SK-N-SH treated with all-trans-retinoic acid at 6 μM for 48 hours (cell line): ENCODE data around the gene CAPRIN1.

ENCODE experiments used
- ATAC-seq: fragments of 200-7000 bp; cut with Tn5 transposase; 3 replicates; pipeline ENCODE4 v1.9.1; 2020; ENCODE audit warnings: mild to moderate bottlenecking, moderate library complexity
- ARNTL ChIP-seq: fragments of 450-650 bp; formaldehyde crosslinking; IDR thresholded peaks from 2 replicates; pipeline ENCODE4 v1.5.0; 2020; ENCODE audit warnings: low read depth, mild to moderate bottlenecking, moderate library complexity, borderline replicate concordance
- BACH2 ChIP-seq: fragments of 250-450 bp; sonication (Bioruptor Pico); IDR thresholded peaks from 2 replicates; pipeline ENCODE4 v1.9.0; 2021; ENCODE audit warnings: mild to moderate bottlenecking, borderline replicate concordance
- CREB5 ChIP-seq: fragments of 250-450 bp; sonication (Bioruptor Pico); IDR thresholded peaks from 2 replicates; pipeline ENCODE4 v1.5.1; 2020; ENCODE audit warnings: low read depth, mild to moderate bottlenecking, moderate library complexity
- CSDC2 ChIP-seq: fragments of 250-450 bp; sonication (Bioruptor Pico); IDR thresholded peaks from 2 replicates; pipeline ENCODE4 v1.5.0; 2020; ENCODE audit warnings: mild to moderate bottlenecking, moderate library complexity
- GLIS3 ChIP-seq: fragments of 250-450 bp; sonication (Bioruptor Pico); IDR thresholded peaks from 2 replicates; pipeline ENCODE4 v1.5.0; 2020; ENCODE audit warnings: mild to moderate bottlenecking, moderate library complexity
- ISL1 ChIP-seq: fragments of 250-450 bp; sonication (Bioruptor Pico); IDR thresholded peaks from 2 replicates; pipeline ENCODE4 v2.1.2; 2022; ENCODE audit warnings: mild to moderate bottlenecking, moderate library complexity
- OSR1 ChIP-seq: fragments of 250-450 bp; sonication (Bioruptor Pico); IDR thresholded peaks from 2 replicates; pipeline ENCODE4 v1.8.0; 2022; ENCODE audit warnings: moderate library complexity, mild to moderate bottlenecking, inconsistent platforms
- PPARA ChIP-seq: fragments of 250-450 bp; sonication (Bioruptor Pico); IDR thresholded peaks from 2 replicates; pipeline ENCODE4 v1.5.0; 2020; ENCODE audit warnings: mild to moderate bottlenecking, borderline replicate concordance
- RARB ChIP-seq: fragments of 250-450 bp; sonication (Bioruptor Pico); IDR thresholded peaks from 2 replicates; pipeline ENCODE4 v1.8.0; 2021; ENCODE audit warnings: mild to moderate bottlenecking, moderate library complexity
- SNAI2 ChIP-seq: fragments of 250-450 bp; sonication (Bioruptor Pico); IDR thresholded peaks from 2 replicates; pipeline ENCODE4 v1.5.0; 2020; ENCODE audit warnings: mild to moderate bottlenecking, moderate library complexity
- TOX ChIP-seq: fragments of 250-450 bp; sonication (Bioruptor Pico); IDR thresholded peaks from 2 replicates; pipeline ENCODE4 v1.8.0; 2021; ENCODE audit warnings: mild to moderate bottlenecking, moderate library complexity, borderline replicate concordance
- TSHZ2 ChIP-seq: fragments of 250-450 bp; sonication (Bioruptor Pico); IDR thresholded peaks from 2 replicates; pipeline ENCODE4 v1.5.0; 2020; ENCODE audit warnings: mild to moderate bottlenecking, moderate library complexity
- ZC3H10 ChIP-seq: fragments of 250-450 bp; sonication (Bioruptor Pico); IDR thresholded peaks from 2 replicates; pipeline ENCODE4 v1.5.1; 2021; ENCODE audit warnings: mild to moderate bottlenecking, moderate library complexity
- ZFP3 ChIP-seq: fragments of 250-450 bp; sonication (Bioruptor Pico); IDR thresholded peaks from 2 replicates; pipeline ENCODE4 v1.5.0; 2020; ENCODE audit warnings: mild to moderate bottlenecking, moderate library complexity
- ZFP30 ChIP-seq: fragments of 450-650 bp; formaldehyde crosslinking; IDR thresholded peaks from 2 replicates; pipeline ENCODE4 v1.5.0; 2022; ENCODE audit warnings: mild to moderate bottlenecking, moderate library complexity
- ZNF565 ChIP-seq: fragments of 450-650 bp; formaldehyde crosslinking; conservative IDR thresholded peaks from 2 replicates; pipeline ENCODE4 v1.5.0; 2020; ENCODE audit warnings: low read depth, mild to moderate bottlenecking, moderate library complexity
- ZNF70 ChIP-seq: fragments of 450-650 bp; formaldehyde crosslinking; IDR thresholded peaks from 2 replicates; pipeline ENCODE4 v1.5.0; 2020; ENCODE audit warnings: mild to moderate bottlenecking, moderate library complexity
- ZNF8 ChIP-seq: fragments of 450-650 bp; formaldehyde crosslinking; IDR thresholded peaks from 2 replicates; pipeline ENCODE4 v1.5.0; 2020; ENCODE audit warnings: mild to moderate bottlenecking, moderate library complexity
- TF ChIP-seq, protein P1 (sequence below): fragments of 250-450 bp; sonication (Bioruptor Pico); IDR thresholded peaks from 2 replicates; pipeline ENCODE4 v1.8.0; 2021; ENCODE audit warnings: low read depth, mild to moderate bottlenecking, moderate library complexity, borderline replicate concordance
- TF ChIP-seq, protein P2 (sequence below): fragments of 250-450 bp; sonication (Bioruptor Pico); IDR thresholded peaks from 2 replicates; pipeline ENCODE4 v1.8.0; 2020; ENCODE audit warnings: mild to moderate bottlenecking, moderate library complexity, borderline replicate concordance

The CAPRIN1 gene

GRCh38 chr11:34006876-34007275, 44.7 kb upstream of the CAPRIN1 start:
- TF ChIP-seq TOX (CRISPR knock-in tag): no peak
- no peak for TF ChIP-seq ZC3H10 (CRISPR knock-in tag)
- TF ChIP-seq, protein P1, sequence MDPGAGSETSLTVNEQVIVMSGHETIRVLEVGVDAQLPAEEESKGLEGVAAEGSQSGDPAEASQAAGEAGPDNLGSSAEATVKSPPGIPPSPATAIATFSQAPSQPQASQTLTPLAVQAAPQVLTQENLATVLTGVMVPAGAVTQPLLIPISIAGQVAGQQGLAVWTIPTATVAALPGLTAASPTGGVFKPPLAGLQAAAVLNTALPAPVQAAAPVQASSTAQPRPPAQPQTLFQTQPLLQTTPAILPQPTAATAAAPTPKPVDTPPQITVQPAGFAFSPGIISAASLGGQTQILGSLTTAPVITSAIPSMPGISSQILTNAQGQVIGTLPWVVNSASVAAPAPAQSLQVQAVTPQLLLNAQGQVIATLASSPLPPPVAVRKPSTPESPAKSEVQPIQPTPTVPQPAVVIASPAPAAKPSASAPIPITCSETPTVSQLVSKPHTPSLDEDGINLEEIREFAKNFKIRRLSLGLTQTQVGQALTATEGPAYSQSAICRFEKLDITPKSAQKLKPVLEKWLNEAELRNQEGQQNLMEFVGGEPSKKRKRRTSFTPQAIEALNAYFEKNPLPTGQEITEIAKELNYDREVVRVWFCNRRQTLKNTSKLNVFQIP (CRISPR knock-in tag): no peak
- TF ChIP-seq RARB: no peak
- TF ChIP-seq ZFP30 (CRISPR knock-in tag): no peak
- no peak for TF ChIP-seq GLIS3 (CRISPR knock-in tag)
- TF ChIP-seq CREB5: no peak
- no peak for TF ChIP-seq ZNF8
- TF ChIP-seq PPARA (CRISPR knock-in tag): no peak

DNA sequence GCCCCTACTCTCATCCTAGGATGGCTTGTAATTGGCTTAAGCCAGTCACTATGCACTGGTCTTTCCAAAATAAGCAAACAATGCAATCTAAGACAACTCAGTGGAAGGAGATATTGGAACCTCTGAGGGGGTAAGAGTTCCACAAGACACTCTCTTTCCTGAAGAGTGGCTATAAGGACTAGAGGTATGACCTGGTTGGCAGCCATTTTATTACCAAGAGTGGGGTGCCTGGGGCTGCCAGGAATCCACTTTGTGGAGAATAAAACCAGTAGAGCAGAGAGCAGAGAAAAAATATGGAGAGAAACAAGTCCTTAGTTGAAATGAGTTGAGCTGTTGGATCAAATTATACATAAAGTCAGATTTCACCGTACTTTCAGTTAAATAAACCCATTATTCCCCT, 38.8 kb upstream of the CAPRIN1 start:
- no peak for ATAC-seq
- TF ChIP-seq ZFP3: no peak
- TF ChIP-seq ZNF70: no peak
- TF ChIP-seq RARB: no peak
- no peak for TF ChIP-seq SNAI2
- no peak for TF ChIP-seq OSR1 (CRISPR knock-in tag)
- TF ChIP-seq, all 23 proteins: peak for 0

More at GRCh38 chr11:34006876-34007275, 44.7 kb upstream of the CAPRIN1 start:
- ATAC-seq: no peak

- no peak for TF ChIP-seq ZNF565 (CRISPR knock-in tag)
- no peak for TF ChIP-seq ZFP3
- TF ChIP-seq BACH2 (CRISPR knock-in tag): no peak
- no peak for TF ChIP-seq ZFP30 (CRISPR knock-in tag)
- TF ChIP-seq TSHZ2: no peak
- TF ChIP-seq, protein P1 (CRISPR knock-in tag): no peak
- no peak for TF ChIP-seq OSR1 (CRISPR knock-in tag)
- TF ChIP-seq, protein P2, sequence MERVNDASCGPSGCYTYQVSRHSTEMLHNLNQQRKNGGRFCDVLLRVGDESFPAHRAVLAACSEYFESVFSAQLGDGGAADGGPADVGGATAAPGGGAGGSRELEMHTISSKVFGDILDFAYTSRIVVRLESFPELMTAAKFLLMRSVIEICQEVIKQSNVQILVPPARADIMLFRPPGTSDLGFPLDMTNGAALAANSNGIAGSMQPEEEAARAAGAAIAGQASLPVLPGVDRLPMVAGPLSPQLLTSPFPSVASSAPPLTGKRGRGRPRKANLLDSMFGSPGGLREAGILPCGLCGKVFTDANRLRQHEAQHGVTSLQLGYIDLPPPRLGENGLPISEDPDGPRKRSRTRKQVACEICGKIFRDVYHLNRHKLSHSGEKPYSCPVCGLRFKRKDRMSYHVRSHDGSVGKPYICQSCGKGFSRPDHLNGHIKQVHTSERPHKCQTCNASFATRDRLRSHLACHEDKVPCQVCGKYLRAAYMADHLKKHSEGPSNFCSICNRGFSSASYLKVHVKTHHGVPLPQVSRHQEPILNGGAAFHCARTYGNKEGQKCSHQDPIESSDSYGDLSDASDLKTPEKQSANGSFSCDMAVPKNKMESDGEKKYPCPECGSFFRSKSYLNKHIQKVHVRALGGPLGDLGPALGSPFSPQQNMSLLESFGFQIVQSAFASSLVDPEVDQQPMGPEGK (CRISPR knock-in tag): no peak
- no peak for TF ChIP-seq ISL1 (CRISPR knock-in tag)
- no peak for TF ChIP-seq CREB5
- no peak for TF ChIP-seq SNAI2
- TF ChIP-seq TOX (CRISPR knock-in tag): no peak
- no peak for TF ChIP-seq RARB
- TF ChIP-seq ZNF8: no peak
- no peak for TF ChIP-seq CSDC2 (CRISPR knock-in tag)
- TF ChIP-seq ARNTL (CRISPR knock-in tag): no peak
- TF ChIP-seq PPARA (CRISPR knock-in tag): no peak
- no peak for TF ChIP-seq ZNF70
- no peak for ATAC-seq
These were observed 37.5 kb upstream of the CAPRIN1 start for GRCh38 chr11:34013898-34014571.
